Stimulated activated CD4-positive, alpha-beta T cell treated with anti-CD3 and anti-CD28 coated beads, TNF-alpha, amount 100 ng/mL, for 24 hours (primary cell): ENCODE measurements around the gene TNN.

Source experiments
- DNase-seq, 3 experiments: peaks; one replicate each; pipeline ENCODE4 v3.0.0-alpha.2; 2020; ENCODE audit warnings: low read depth in 3 of 3

TNN gene

DNA sequence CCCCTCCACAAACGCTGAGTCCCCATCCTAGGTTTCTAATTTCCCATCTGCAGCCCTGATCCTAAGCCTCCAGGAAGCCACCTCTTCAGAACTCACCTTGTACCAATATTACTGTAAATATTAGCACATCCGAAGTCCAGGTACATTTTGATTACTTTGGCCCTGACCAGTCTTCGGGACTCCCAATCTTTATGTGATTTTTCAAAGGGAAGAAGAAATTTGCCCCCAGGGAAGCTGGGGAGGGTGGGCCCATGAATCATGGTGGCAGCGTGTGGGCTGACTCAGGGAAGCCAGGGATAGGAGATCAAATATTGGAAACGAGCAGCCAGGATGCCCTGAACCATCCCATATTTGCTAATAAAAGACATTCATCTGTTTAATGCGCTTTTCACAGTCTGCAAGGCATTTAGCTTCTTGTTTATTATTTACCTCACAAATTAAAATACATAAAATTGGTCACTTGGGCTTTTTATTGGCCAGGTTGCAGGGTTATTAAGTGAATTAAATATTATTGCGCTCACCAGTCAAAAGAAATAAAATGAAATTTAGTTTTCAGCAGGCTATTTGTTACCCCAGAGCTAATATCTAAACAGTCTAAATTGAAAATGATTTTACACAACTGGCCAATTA lies 78.4 kb downstream of the TNN start:
- no peak for DNase-seq

DNA sequence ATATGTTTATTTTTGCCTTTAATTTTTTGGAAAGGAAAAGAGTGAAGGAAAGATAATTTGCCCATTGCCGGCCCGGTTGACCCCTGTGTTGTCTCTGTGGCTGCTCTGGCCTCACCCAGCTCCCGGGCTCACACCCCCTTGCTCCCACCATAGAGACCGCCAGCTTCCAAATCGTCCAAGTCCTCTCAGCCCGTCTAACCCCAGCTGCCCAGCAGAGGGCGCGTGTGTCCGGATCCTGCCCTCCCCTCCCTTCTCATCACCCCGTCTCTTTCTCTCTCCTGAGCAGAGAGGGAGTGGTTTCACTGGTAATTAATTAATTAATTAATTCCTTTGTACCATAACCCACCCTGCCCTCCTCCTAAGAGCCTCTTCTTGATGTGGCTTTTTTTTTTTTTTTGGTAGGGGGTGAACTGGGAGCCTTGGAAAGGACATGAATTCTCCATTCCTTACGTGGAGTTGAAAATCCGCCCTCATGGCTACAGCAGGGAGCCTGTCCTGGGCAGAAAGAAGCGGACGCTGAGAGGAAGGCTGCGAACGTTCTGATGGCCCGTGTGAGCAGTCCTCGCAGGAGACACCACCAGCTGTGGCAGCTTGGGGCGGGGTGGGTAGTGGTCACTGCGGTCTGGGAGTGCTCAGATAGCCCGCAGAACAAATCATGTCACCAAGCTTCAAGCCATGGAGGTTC lies 79.0 kb downstream of the TNN start:
- peak; percentile 40 to 71 (median 41) for DNase-seq

DNA sequence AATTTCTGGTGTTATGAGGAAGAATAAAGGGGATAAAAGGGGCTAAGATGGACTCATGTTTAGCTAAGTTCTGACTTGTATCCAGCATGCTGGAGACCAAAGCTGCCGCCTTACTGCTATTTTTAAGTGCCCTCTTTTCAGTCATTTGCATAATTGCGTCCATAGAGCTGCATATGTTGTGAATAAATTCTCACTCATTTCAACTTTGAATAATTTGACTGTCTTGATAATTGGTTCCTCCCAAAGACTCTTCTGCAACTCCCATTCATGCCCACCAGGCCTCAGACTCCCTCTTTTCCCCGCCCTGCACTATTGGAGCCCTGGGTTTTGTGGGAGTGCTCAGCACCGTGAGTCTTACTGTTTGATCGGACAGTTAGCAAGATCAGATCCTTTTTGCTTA lies 79.9 kb downstream of the TNN start:
- no peak for DNase-seq

DNA sequence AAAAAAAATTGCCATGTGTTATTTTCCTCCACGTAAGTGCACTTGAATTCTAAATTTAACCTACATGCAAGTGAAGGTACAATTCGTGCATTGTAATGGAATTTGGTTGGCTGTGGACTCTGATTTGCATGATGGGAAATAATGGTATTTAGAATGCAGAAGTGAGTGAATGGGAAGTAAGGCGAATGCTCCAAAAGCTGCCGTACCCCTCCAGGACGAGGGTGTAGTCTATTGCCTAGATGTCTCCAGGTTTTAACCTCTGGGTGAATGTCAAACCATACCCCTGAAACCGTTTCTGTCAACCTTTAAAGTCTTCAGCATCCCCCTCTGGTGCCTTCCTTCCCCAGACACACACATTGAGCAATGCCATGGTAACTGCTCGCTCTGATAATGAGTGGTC lies 80.4 kb downstream of the TNN start:
- no peak for DNase-seq

DNA sequence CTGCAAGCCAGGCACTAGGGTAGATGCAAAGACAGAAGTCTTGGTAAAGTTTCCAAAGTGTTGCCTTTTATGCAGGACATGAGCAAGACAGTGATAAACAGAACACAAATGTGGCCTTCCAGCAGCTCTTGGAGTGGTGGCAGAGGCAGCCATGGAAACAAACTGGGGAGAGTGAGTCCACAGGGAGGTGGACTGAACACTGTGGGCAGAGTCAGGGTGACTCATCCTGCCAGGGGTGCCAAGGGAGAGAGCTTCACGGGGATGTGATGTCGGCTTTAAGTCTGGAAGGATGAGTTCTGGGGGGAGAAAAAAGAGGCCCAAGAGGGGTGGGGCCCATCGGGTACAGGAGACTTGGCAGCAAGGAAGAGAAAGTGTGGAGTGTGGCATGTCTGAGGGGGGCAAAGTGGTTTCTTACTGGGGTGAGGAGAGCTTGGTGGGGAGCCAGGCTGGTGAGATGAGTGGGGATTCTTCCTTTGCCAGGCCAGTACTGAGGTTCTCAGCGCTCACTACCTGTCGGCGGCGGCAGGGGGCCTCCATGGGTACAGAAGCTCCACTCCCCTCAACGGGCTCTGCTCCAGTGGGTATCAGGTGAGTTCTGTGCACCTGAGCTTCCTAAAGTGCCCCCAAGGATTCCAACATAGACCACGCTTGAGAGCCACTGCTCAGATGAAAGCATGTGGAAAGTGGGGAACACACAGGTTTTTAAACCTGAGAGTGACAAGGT lies 83.1 kb downstream of the TNN start:
- DNase-seq = no peak

DNA sequence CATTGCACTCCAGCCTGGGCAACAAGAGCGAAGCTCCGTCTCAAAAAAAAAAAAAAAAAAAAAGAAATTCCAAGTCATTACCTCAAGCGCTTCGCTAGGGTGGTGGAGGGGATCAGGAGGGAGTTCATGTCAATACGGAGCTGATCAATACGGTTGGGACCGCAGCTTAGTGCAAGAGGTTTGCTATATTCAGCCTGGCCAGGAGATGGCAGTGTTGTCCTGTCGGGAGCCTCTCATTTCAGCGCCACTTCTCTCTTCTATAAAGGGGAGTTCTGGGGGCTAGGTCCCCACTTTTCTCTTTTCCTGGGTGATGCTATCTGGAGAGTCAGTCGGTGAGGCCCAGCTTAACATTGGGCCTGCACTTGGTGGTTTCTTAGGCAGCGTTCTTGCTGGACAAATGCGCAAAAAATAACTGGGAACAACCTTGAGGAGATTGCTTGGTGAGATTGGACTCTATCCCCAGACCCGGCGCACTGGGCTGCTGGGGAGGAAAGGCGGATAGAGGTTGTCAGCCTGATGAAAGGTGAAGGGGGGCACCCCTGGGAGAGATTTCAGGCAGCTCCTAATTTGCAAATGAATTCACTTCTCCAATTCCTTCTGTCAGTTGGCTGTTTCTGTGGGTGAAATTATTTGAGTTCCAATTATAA lies 84.5 kb downstream of the TNN start:
- DNase-seq = peak; percentile 49 to 60 (median 55)

DNA sequence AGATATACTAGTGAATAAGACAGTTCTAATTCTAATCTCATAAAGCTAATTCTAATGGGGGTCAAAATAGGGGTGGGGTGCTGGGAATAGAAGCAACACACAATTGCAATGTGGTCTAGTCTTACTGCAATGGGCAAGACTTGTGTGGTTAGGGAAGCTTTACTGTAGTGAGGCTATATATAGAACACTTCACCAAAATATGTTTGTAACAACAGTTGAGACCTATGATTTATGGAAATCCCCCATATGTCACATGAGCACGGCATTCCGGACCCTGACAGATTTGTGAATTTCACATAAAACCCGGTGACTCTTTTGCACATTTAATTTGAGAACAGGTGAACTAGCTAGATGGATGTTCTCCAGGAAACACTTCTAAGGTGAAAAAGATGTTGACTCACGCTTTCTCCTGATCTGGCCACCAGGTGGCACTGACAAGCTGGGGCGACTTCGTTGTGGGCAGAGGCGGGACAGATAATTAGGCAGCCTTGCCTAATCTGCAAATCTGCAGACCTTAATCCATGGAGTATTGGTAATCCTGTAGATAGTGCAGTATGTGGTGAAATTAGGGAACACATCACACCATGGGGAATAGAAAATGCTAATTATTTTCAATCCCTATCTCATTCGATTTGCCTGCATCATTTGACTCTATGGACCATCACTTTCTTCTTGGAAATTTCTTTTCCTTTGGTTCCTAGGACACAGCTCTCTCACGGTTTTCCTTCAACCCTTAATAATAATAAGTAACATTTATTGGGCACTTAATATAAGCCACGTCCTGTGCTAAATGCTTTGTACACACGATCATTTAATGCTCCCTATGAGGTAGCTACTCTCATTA lies 87.2 kb downstream of the TNN start:
- peak; percentile 48 to 74 (median 68) for DNase-seq

DNA sequence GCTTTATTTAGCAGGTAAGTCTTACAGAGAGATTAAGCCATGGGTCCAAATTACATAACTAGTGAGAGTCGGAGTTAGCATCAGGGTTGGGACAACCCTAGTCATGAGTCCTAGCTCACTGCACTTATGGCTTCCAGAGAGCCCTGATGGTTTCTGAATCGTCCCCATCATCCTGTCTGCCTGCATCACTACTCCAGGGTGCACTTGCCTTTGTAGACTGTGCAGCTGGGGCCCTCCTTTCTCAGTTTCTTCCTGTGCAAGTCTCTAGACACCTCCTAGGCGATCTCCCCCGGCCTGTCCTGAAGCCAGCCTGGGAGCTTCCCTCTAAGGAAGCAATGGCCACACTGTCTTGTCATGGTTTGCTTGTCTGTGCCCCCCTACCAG lies 87.8 kb downstream of the TNN start:
- DNase-seq = no peak

DNA sequence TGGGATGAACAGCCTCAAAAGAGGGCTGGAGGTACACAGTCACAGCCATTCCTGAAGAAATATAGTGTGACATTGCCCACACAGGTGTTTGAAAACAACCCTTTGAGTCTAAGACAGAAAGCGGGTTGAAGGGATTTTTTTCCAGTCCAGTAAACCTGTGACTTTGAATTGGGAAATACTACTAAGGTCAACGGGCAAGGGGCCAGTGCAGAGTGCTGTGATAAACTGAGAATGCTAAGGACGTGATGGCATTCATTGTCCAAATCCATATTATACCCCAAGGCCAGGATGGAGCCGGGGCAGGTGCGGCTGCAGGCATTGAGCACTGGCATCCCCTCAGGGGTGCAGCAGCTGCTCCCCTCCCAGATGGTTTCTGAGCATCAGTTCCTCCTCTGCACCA lies 88.3 kb downstream of the TNN start:
- no peak for DNase-seq

DNA sequence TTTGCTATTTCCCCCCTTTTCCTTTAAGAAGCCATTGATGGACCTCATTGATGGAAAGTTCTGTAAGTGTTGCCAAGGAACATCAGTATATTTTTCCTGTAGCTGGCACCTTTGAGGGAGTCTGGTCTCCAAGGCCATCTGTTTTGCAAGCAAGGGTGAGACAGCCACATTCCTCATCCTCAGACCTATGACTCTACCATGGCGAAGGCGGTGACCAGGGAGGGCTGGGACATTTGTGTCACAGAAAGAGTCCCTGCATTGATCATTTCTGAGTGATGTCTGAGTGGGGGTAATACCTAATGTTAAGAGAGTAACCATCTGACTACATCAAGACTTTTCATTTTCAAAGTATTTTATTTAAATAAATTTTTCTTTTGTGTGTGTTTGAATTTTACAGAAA lies 89.6 kb downstream of the TNN start:
- no peak for DNase-seq

DNA sequence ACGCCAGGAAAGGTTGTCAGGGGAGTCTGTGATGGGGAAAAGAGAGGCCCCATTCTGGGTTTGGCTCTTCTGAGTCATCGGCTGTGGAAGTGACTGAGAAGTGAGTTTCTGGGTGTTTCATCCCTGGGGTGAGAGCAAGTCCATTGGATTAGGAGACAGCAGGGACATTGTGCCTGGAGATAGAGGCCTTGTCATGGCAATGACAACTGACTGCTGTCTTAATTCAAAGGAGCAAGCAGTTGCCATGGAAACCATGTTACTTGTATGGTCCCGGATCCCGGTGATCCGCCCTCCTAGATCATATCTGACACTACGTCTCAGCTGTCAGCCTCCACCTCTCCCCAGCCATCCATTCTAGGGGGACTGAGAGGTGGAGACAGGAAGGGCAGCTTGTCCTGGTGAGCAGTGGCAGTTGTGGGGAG lies 90.5 kb downstream of the TNN start:
- no peak for DNase-seq

DNA sequence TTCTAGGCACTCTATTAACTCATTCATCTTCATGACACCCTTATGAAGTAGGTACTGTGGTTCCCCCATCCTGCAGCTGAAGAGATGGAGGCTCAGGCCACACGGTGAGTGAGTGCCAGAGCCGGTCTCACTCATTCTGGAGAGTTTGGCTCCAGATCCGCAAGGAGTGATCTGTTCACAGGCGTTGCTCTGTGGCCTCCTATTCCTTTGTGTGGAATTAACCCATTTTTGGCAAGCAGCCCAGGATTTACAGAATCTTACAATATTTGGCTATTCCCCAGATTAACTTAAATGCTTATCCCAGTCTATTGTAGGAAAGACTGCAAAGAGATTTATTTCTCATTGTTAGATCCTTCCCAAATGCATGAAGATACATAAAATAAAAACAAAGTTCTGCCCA lies 95.3 kb downstream of the TNN start:
- no peak for DNase-seq

DNA sequence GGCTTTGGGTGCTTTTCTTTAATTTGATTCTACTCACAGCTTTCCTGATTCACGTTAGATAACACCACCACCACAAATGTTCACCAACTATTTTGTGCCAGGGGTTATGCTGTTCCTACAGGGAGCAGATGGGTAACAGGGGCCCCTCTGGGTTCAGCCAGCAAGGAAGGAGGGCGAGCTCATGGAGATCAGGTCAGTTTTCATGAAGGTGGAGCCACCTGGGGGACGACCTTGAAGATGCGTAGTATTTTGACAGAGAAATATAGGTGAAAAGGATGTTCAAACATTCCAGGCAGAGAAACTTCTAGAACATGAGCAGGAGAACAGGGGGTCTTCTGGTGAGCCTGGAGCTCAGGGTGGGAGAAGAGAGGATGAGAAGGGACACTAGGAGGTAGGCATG lies 96.1 kb downstream of the TNN start:
- no peak for DNase-seq

DNA sequence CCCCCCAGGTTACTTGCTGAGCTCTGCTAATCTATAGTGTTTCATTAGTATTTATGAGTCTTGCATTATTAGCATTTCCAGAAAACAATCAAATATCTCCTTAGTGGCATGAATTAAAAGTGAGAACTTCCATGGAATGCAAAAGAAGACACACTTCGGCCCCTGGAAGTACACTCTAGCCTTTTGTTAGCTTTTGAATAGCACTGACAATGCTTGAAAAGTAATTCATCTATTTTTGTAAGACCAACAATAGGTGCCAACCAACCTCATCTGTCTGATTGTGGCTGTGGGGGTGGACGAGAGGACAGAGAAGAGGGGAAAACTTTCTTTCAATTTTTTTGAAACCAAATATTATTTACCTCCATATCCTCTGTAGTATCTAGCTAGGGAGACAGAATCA lies 97.1 kb downstream of the TNN start:
- DNase-seq = no peak

DNA sequence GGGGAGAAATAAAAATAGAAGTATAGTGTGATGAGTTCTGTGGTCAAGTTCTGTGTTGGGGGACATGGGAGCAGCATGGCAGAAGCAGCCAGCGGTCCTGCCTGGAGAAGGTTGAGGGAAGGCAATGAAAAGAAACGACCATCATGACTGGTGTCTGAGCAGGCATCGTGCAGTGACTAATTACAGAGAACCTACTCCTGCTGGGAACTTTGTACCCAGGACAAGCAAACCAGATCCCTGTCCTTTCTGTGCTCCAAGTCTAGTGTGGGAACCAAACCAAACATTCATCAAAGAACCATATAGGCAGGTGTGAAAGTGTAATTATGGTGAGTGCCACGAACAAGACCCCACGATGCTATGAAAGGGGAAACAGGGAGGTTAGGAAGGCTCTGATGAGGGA lies 99.1 kb downstream of the TNN start:
- no peak for DNase-seq

DNA sequence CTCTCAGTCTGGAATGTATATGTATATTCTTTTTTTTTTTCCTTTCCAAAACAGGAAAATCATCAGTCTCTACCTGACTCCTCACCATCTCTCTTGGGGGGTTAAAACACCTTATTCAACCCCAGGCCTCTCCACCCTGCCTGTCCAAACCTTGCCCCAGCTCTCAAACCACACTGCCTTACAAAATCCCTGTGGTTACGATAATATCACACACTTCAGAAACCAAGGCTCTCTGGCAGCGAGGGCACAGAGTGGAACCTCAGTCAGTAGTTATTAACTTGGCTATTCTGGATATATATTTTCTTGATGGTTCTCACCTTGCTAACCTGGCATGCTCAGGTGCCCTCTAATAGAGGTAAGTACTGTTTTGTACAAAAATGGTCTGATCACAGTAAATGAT lies 100.2 kb downstream of the TNN start:
- no peak for DNase-seq

DNA sequence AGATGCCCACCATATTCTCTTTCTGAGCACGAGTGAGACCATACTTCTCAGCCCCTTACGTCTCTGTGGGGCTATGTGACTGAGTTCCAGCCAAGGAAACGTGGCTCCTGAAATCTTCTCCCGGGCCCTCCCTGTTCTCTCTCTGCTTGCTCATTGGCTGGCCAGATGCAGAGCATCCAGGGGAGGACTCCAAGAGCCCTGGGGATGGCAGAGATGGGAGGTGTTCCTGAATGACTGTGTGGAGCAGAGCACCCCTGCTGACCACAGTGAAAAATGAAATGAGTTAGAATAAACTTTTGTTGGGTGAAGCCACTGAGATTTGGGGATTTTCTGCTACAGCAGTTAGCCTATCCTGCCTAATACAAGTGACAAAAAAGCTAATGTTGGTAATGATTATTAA lies 101.1 kb downstream of the TNN start:
- no peak for DNase-seq

DNA sequence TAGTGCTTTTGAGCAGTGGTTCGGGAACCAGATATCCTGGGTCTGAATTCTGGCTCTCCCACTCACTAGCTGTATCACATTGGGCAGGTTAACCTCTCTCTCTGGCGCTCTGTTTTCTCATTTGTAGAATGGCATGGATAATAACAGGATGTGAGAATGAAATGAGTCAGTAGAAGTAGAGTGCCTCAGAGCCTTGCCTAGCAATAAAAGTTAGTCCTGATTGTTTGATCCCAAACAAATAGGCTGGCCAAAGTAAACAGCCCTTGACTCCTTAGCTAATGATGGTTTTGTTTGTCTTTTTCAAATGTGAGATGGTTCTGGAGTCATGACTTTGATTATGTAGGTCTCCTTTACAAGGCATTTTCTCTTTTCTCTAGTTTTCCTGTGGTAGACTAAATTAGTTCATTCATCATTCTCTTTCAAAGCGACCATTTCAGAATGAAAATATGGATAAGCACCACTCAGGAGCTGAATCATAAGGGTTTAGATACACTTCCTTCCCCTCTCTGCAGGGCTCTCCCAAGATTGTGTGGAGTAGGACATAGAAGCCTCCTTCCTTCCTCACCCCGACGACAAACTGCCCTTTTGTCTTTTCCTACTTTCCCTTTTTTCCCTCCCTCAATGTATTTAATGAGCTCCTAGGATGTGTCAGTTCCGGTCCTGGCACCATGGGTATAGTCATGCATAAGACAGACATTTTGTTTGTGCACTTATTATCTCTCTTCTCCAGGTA lies 101.8 kb downstream of the TNN start:
- DNase-seq = no peak

DNA sequence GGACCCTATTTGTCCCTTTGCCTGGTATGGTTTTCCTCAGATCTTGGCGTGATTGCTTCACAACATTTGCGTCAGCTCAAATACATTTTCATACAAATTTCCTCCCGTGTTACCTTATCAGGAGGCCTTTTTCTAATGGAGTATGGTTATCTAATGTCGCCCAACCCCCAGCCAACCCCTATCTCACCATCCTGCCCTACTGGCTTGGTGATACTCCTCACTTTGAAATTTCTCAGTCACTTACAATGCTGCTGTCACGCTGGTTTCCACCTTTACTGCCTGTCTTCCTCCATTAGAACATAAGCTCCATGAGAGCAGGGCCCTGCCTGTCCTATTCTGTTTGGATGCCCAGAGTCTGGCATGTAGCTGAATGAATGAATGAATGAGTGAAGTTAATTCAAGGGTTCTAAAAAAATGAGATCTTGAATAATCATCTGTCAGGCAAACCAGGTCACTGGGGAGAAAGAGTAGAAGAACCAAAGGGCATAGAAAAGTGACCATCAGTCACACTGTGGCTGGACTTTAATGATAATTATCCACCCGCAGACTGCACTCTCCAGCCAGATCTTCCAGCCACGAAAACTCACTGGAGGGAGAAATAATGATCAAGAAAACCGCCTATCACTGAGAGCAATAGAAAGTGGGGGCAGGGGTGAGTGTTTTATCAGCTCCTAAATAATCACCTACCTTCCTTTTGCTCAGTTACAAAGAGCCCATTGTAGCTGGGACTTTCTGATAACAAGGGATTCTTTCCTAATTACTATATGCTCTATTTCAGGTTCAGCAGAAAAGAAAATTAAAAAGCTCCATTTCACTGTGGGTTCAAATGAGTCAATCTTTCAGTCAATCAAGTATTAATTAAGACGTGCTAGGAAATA lies 103.6 kb downstream of the TNN start:
- DNase-seq = no peak

DNA sequence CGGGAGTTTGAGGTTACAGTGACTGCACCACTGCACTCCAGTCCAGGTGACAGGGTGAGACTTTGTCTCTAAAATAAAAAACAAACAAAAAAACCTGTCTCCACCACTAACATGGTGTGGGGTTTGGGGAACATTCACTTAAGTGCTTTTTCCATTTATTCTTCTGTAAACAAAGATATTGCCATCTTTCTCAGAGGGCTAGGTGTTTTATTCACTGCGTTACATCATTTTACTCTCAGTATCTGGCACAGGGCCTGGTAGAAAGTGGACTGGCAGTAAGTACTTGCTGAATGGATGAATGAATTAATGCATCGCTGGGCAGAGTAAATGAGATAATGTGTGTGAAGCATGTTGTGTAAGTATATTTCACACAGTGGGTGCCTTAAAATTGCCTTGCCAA lies 104.9 kb downstream of the TNN start:
- no peak for DNase-seq
